ENCODE measurements around the gene AHSP.

Gene AHSP

DNA sequence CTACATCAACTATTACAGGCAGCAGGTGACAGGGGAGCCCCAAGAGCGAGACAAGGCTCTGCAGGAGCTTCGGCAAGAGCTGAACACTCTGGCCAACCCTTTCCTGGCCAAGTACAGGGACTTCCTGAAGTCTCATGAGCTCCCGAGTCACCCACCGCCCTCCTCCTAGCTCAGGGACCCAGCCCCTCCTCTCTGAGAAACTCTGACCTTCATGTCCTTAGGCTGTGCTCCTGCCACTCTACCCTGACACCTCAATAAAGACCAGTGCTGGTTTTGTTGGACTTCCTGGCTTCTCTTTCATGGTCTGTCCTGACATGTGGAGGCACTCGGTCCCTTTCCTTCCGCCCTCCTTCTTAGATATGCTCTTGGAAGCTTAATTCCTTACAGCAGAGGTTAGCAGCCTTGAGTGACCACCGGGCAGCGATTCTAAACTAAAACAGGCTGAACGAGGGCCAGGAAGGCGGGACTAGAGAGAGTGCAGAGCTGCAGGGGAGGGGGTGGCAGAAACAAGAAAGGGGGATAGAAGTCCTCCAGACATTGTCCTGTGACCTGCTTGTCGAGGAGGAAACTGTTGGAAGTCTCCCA, 915 bp downstream of the AHSP start:
- ChIA-PET POLR2A (no interaction called here), CTCF (no interaction called here)
- TF ChIP-seq, protein P1, sequence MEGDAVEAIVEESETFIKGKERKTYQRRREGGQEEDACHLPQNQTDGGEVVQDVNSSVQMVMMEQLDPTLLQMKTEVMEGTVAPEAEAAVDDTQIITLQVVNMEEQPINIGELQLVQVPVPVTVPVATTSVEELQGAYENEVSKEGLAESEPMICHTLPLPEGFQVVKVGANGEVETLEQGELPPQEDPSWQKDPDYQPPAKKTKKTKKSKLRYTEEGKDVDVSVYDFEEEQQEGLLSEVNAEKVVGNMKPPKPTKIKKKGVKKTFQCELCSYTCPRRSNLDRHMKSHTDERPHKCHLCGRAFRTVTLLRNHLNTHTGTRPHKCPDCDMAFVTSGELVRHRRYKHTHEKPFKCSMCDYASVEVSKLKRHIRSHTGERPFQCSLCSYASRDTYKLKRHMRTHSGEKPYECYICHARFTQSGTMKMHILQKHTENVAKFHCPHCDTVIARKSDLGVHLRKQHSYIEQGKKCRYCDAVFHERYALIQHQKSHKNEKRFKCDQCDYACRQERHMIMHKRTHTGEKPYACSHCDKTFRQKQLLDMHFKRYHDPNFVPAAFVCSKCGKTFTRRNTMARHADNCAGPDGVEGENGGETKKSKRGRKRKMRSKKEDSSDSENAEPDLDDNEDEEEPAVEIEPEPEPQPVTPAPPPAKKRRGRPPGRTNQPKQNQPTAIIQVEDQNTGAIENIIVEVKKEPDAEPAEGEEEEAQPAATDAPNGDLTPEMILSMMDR (IDR thresholded peaks at IDR 0.05; ENCODE audit: control extremely low read depth, extremely low read depth, low read depth, missing control alignments): no peak
- no peak for DNase-seq (ENCODE audit: extremely low spot score)

GRCh38 chr16:31529108-31529936, 1.6 kb downstream of the AHSP start:
- CTCF ChIA-PET: no interaction called here
- DNase-seq (ENCODE audit: extremely low spot score): no peak
- TF ChIP-seq, protein P1 (IDR thresholded peaks at IDR 0.05; ENCODE audit: control extremely low read depth, extremely low read depth, low read depth, missing control alignments): no peak
- POLR2A ChIA-PET: no interaction called here

- CTCF ChIA-PET: no interaction called here
- POLR2A ChIA-PET: no interaction called here
- no peak for DNase-seq (ENCODE audit: extremely low spot score)
- TF ChIP-seq, protein P1 (IDR thresholded peaks at IDR 0.05; ENCODE audit: control extremely low read depth, extremely low read depth, low read depth, missing control alignments): no peak
Observed at GRCh38 chr16:31529937-31530312, 2.2 kb downstream of the AHSP start.

DNA sequence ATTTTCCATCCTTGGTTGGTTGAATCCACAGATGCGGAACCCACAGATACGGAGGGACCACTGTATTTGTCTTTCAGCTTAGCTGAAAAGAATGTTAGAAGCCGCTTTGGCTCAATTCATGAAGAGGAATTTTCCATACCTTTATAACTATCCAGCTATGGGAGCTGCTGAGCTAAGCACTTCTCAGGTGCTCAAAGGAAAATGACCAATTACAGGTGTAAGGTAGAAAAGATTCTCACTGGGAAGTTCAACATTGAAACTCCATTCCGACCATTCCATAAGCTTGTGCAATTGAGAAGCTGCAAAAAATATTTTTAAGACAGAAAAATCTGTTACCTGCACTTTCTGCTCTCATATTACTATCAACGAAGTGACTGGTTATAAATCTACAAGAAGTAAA, 2.7 kb downstream of the AHSP start:
- POLR2A ChIA-PET: no interaction called here
- DNase-seq (ENCODE audit: extremely low spot score): no peak
- CTCF ChIA-PET: no interaction called here
- TF ChIP-seq, protein P1 (IDR thresholded peaks at IDR 0.05; ENCODE audit: control extremely low read depth, extremely low read depth, low read depth, missing control alignments): no peak

- CTCF ChIA-PET: no interaction called here
- TF ChIP-seq, protein P1 (IDR thresholded peaks at IDR 0.05; ENCODE audit: control extremely low read depth, extremely low read depth, low read depth, missing control alignments): no peak
- POLR2A ChIA-PET: no interaction called here
- no peak for DNase-seq (ENCODE audit: extremely low spot score)
Observed at GRCh38 chr16:31531096-31531495, 3.4 kb downstream of the AHSP start.

GRCh38 chr16:31532120-31532519, 4.4 kb downstream of the AHSP start:
- ChIA-PET POLR2A (no interaction called here), CTCF (no interaction called here)
- DNase-seq (ENCODE audit: extremely low spot score): no peak
- TF ChIP-seq, protein P1 (IDR thresholded peaks at IDR 0.05; ENCODE audit: control extremely low read depth, extremely low read depth, low read depth, missing control alignments): no peak
